Measurements from ENCODE around the gene CHST14. TPM values are rescaled to one million over a fixed set of nuclear protein-coding genes. Genes with fewer than 3 reads are reported as not detected.

CHST14 gene
- 16.0 TPM for total RNA-seq
- 10 to 100 TPM; 32.1 to 48.4 (median 43.0) TPM for polyA plus RNA-seq (ENCODE audit: insufficient read depth in 1 of 8, insufficient read length in 8 of 8, low replicate concordance in 1 of 8)
- long read RNA-seq, donor 1, transcript CHST14-201 (1 exons, 3,574 nt) = major isoform, 16 of 16 reads
- long read RNA-seq, donor 1, partial matches to known transcripts = 0 of 16 reads
- long read RNA-seq, donor 1, other reads (novel, unspliced or antisense) = 0 of 16 reads
- long read RNA-seq, donor 2, partial matches to known transcripts = 0 of 3 reads
- long read RNA-seq, donor 2, other reads (novel, unspliced or antisense) = 0 of 3 reads
- long read RNA-seq, donor 3, transcript CHST14-201 (1 exons, 3,574 nt) = major isoform, 32 of 32 reads
- long read RNA-seq, donor 3, partial matches to known transcripts = 0 of 32 reads
- long read RNA-seq, donor 3, other reads (novel, unspliced or antisense) = 0 of 32 reads
- long read RNA-seq, donor 4, transcript CHST14-201 (1 exons, 3,574 nt) = major isoform, 32 of 32 reads
- long read RNA-seq, donor 4, partial matches to known transcripts = 0 of 32 reads
- long read RNA-seq, donor 4, other reads (novel, unspliced or antisense) = 0 of 32 reads
- long read RNA-seq, donor 5, transcript CHST14-201 (1 exons, 3,574 nt) = major isoform, 68 of 68 reads
- long read RNA-seq, donor 5, partial matches to known transcripts = 0 of 68 reads
- long read RNA-seq, donor 5, other reads (novel, unspliced or antisense) = 0 of 68 reads
- long read RNA-seq, donor 6, transcript CHST14-201 (1 exons, 3,574 nt) = major isoform, 46 of 46 reads
- long read RNA-seq, donor 6, partial matches to known transcripts = 0 of 46 reads
- long read RNA-seq, donor 6, other reads (novel, unspliced or antisense) = 0 of 46 reads
- long read RNA-seq, donor 7, transcript CHST14-201 (1 exons, 3,574 nt) = major isoform, 40 of 40 reads
- long read RNA-seq, donor 7, partial matches to known transcripts = 0 of 40 reads
- long read RNA-seq, donor 7, other reads (novel, unspliced or antisense) = 0 of 40 reads
- long read RNA-seq, donor 8, transcript CHST14-201 (1 exons, 3,574 nt) = major isoform, 26 of 26 reads
- long read RNA-seq, donor 8, partial matches to known transcripts = 0 of 26 reads
- long read RNA-seq, donor 8, other reads (novel, unspliced or antisense) = 0 of 26 reads
- long read RNA-seq, donor 9, transcript CHST14-201 (1 exons, 3,574 nt) = major isoform, 31 of 31 reads
- long read RNA-seq, donor 9, partial matches to known transcripts = 0 of 31 reads
- long read RNA-seq, donor 9, other reads (novel, unspliced or antisense) = 0 of 31 reads
- long read RNA-seq, donor 10, transcript CHST14-201 (1 exons, 3,574 nt) = major isoform, 48 of 48 reads
- long read RNA-seq, donor 10, partial matches to known transcripts = 0 of 48 reads
- long read RNA-seq, donor 10, other reads (novel, unspliced or antisense) = 0 of 48 reads
- long read RNA-seq, donor 11, transcript CHST14-201 (1 exons, 3,574 nt) = major isoform, 27 of 27 reads
- long read RNA-seq, donor 11, partial matches to known transcripts = 0 of 27 reads
- long read RNA-seq, donor 11, other reads (novel, unspliced or antisense) = 0 of 27 reads

DNA sequence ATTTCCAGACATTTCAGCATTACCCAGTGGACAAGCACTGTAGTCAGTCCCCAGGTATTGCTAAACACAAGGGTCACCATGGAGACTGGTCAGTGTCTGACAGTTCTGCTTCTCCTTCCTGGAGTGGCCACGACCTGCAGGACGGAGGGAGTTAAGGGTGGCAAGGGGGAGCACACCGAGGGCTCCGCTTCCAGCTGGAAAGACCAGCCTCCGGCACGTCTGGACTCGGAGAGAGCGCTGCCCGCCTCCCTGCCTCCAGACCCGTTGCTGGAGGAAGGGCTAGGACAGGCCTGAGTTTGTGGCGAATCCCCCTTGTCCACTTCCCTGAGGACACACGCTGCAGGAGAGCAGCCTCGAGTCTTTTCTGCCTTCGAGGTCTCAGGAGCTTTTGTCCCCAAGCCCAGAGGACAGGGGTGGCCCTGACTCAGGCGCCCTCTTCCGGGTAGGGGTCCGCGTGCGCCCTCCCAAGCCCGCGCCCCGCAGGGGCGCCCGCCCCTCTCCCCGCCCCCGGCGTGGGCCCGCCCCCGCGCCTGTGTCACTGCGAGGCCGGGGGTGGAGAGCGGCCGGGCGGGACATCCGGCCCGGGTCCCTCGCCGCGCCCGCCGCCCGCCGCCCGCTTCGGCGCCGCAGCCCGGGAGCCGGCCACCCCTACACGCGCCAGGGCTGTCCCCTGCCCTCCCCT, at the start of gene CHST14:
TSS of gene CHST14 (plus strand) at position 562 of the 682 bp plus-strand sequence. CDS start 230 bp downstream, outside the sequence.
- under 1% methylated on average over 32 of the region's 52 CpGs for WGBS (ENCODE audit: insufficient coverage)
- peak; percentile 87 for DNase-seq
- Histone ChIP-seq H3K9me3 (replicated peaks; ENCODE audit: control insufficient read depth, low read depth, low read length) (no peaks in the 10 kb centered on the region), H3K27me3 (ENCODE audit: control insufficient read depth, insufficient read depth, low read length) (no peaks in the 10 kb centered on the region), H3K4me1 (ENCODE audit: control insufficient read depth, insufficient read depth, low read length) (peaks cover 22% of the 10 kb centered on the region), H3K4me3 (ENCODE audit: low read length) (peak within 1 kb of the TSS; percentile 85), H3K27ac (ENCODE audit: low read length) (peak within 1 kb of the TSS; percentile 88), H3K36me3 (ENCODE audit: control insufficient read depth, insufficient read depth, low read length) (peaks cover 20% of the 10 kb centered on the region)

- 8% methylated on average over 30 of the region's 31 CpGs for WGBS (ENCODE audit: insufficient coverage)
- peak; percentile 75 for DNase-seq
- Histone ChIP-seq H3K27me3 (ENCODE audit: control insufficient read depth, insufficient read depth, low read length) (peaks cover 2% of the 10 kb centered on the region), H3K4me3 (ENCODE audit: low read length) (peak overlapping the region; percentile 8), H3K36me3 (ENCODE audit: control insufficient read depth, insufficient read depth, low read length) (peaks cover 19% of the 10 kb centered on the region), H3K27ac (ENCODE audit: low read length) (no peak overlapping the region), H3K9me3 (replicated peaks; ENCODE audit: control insufficient read depth, low read depth, low read length) (no peaks in the 10 kb centered on the region), H3K4me1 (ENCODE audit: control insufficient read depth, insufficient read depth, low read length) (peaks cover 38% of the 10 kb centered on the region)
Measured at GRCh38 chr15:40421246-40422157, 49.3 kb upstream of the CHST14 start.

DNA sequence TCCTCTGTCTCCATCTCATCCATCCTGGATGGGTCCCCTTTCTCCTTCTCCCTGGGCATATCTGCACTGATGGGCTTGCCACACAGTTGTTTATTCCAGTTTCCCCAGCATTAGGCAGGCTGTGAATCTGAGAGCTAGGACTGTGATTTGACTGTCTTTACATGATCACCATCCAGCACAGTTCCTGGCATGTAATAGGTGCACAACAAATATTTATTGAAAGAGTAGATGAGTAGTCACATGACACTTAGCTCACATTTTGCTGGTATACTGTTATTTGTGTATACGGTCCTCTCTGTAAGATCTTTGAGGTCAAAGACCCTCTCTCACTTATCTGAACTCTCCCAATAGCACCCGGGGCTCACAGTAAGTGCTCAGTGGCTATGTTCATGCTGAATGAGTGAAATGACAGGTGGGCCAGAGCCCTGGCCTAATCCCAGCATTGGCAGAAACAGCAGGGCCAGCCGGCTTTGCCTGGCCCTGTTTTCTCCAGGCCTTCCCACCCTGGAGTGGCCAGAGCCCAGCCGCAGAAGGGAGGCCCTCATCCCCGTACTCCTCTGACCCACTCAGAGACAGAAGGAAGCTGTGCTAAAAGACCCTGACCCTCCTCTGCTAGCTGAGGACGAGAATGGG, 46.2 kb upstream of the CHST14 start:
- peaks cover 2% of the 10 kb centered on the region for H3K27me3 ChIP-seq (ENCODE audit: control insufficient read depth, insufficient read depth, low read length)
- no peak overlapping the region for H3K4me3 ChIP-seq (ENCODE audit: low read length)
- H3K4me1 ChIP-seq (ENCODE audit: control insufficient read depth, insufficient read depth, low read length) = peaks cover 38% of the 10 kb centered on the region
- H3K36me3 ChIP-seq (ENCODE audit: control insufficient read depth, insufficient read depth, low read length) = no peaks in the 10 kb centered on the region
- H3K27ac ChIP-seq (ENCODE audit: low read length) = peak overlapping the region; percentile 85
- 51% methylated on average over 3 of the region's 6 CpGs for WGBS (ENCODE audit: insufficient coverage)
- peak; percentile 80 for DNase-seq
- no peaks in the 10 kb centered on the region for H3K9me3 ChIP-seq (replicated peaks; ENCODE audit: control insufficient read depth, low read depth, low read length)

- Histone ChIP-seq H3K9me3 (replicated peaks; ENCODE audit: control insufficient read depth, low read depth, low read length) (no peaks in the 10 kb centered on the region), H3K36me3 (ENCODE audit: control insufficient read depth, insufficient read depth, low read length) (no peaks in the 10 kb centered on the region), H3K4me1 (ENCODE audit: control insufficient read depth, insufficient read depth, low read length) (peaks cover 33% of the 10 kb centered on the region), H3K27me3 (ENCODE audit: control insufficient read depth, insufficient read depth, low read length) (peaks cover 10% of the 10 kb centered on the region), H3K27ac (ENCODE audit: low read length) (no peak overlapping the region), H3K4me3 (ENCODE audit: low read length) (no peak overlapping the region)
- 86% methylated on average over 3 of the region's 5 CpGs for WGBS (ENCODE audit: insufficient coverage)
- DNase-seq = no peak
Measured at GRCh38 chr15:40425681-40426080, 45.1 kb upstream of the CHST14 start.

- no peak overlapping the region for H3K27ac ChIP-seq (ENCODE audit: low read length)
- H3K4me3 ChIP-seq (ENCODE audit: low read length) = no peak overlapping the region
- WGBS (ENCODE audit: insufficient coverage) = 69% methylated on average over 8 of the region's 9 CpGs
- H3K27me3 ChIP-seq (ENCODE audit: control insufficient read depth, insufficient read depth, low read length) = peaks cover 8% of the 10 kb centered on the region
- peaks cover 18% of the 10 kb centered on the region for H3K4me1 ChIP-seq (ENCODE audit: control insufficient read depth, insufficient read depth, low read length)
- DNase-seq = no peak
- H3K9me3 ChIP-seq (replicated peaks; ENCODE audit: control insufficient read depth, low read depth, low read length) = no peaks in the 10 kb centered on the region
- no peaks in the 10 kb centered on the region for H3K36me3 ChIP-seq (ENCODE audit: control insufficient read depth, insufficient read depth, low read length)
Measured at GRCh38 chr15:40427188-40427587, 43.6 kb upstream of the CHST14 start.

- no peak overlapping the region for H3K27ac ChIP-seq (ENCODE audit: low read length)
- no peaks in the 10 kb centered on the region for H3K9me3 ChIP-seq (replicated peaks; ENCODE audit: control insufficient read depth, low read depth, low read length)
- H3K4me3 ChIP-seq (ENCODE audit: low read length) = no peak overlapping the region
- H3K27me3 ChIP-seq (ENCODE audit: control insufficient read depth, insufficient read depth, low read length) = peaks cover 10% of the 10 kb centered on the region
- no peaks in the 10 kb centered on the region for H3K36me3 ChIP-seq (ENCODE audit: control insufficient read depth, insufficient read depth, low read length)
- peaks cover 18% of the 10 kb centered on the region for H3K4me1 ChIP-seq (ENCODE audit: control insufficient read depth, insufficient read depth, low read length)
- 80% methylated on average over 1 of the region's 4 CpGs for WGBS (ENCODE audit: insufficient coverage)
- DNase-seq = no peak
Measured at GRCh38 chr15:40428185-40428584, 42.6 kb upstream of the CHST14 start.

GRCh38 chr15:40429068-40429710, 41.6 kb upstream of the CHST14 start:
- H3K27me3 ChIP-seq (ENCODE audit: control insufficient read depth, insufficient read depth, low read length) = peaks cover 12% of the 10 kb centered on the region
- 69% methylated on average over 3 of the region's 10 CpGs for WGBS (ENCODE audit: insufficient coverage)

GRCh38 chr15:40430271-40430805, 40.4 kb upstream of the CHST14 start:
- H3K9me3 ChIP-seq (replicated peaks; ENCODE audit: control insufficient read depth, low read depth, low read length) = no peaks in the 10 kb centered on the region
- H3K27me3 ChIP-seq (ENCODE audit: control insufficient read depth, insufficient read depth, low read length) = peaks cover 23% of the 10 kb centered on the region
- WGBS (ENCODE audit: insufficient coverage) = 28% methylated on average over 10 of the region's 10 CpGs
- no peak overlapping the region for H3K4me3 ChIP-seq (ENCODE audit: low read length)
- no peaks in the 10 kb centered on the region for H3K36me3 ChIP-seq (ENCODE audit: control insufficient read depth, insufficient read depth, low read length)
- peaks cover 4% of the 10 kb centered on the region for H3K4me1 ChIP-seq (ENCODE audit: control insufficient read depth, insufficient read depth, low read length)
- no peak overlapping the region for H3K27ac ChIP-seq (ENCODE audit: low read length)
- DNase-seq = no peak

More at GRCh38 chr15:40429068-40429710, 41.6 kb upstream of the CHST14 start:
- DNase-seq = no peak
- no peaks in the 10 kb centered on the region for H3K36me3 ChIP-seq (ENCODE audit: control insufficient read depth, insufficient read depth, low read length)
- H3K4me1 ChIP-seq (ENCODE audit: control insufficient read depth, insufficient read depth, low read length) = peaks cover 14% of the 10 kb centered on the region
- H3K9me3 ChIP-seq (replicated peaks; ENCODE audit: control insufficient read depth, low read depth, low read length) = no peaks in the 10 kb centered on the region
- no peak overlapping the region for H3K4me3 ChIP-seq (ENCODE audit: low read length)
- no peak overlapping the region for H3K27ac ChIP-seq (ENCODE audit: low read length)

All from muscle of leg (tissue), 16 donors.